HEK293 (cell line): ENCODE data around the gene CHPT1.

Experiments used
- CTCF ChIA-PET: fragments of 350-600 bp; formaldehyde crosslinking; extraction: SDS; loops from one replicate; lab custom pipeline; 2021; ENCODE audit warnings: antibody characterized with exemption; lab: Yijun Ruan, JAX
- POLR2A ChIA-PET: fragments of 300-600 bp; formaldehyde crosslinking; extraction: SDS; loops from one replicate; lab custom pipeline; 2020; ENCODE audit warnings: antibody characterized with exemption, inconsistent platforms; lab: Yijun Ruan, JAX
- H3K27ac ChIP-seq: fragments of 200-500 bp; sonication (Bioruptor generic); 2 replicates; pipeline ENCODE4 v1.5.1; 2014; ENCODE audit warnings: low read depth, low read length, control low read depth, inconsistent platforms; ENCODE audit errors: extremely low read depth
- H3K36me3 ChIP-seq, 2 experiments: fragments of 200-500 bp in 1 of 2; sonication (Bioruptor generic) in 1 of 2; 1 replicate in 1 of 2; 2 replicates in 1 of 2; pipeline ENCODE4 v1.5.1; 2014 to 2017; ENCODE audit warnings: inconsistent platforms in 2 of 2, low read length in 2 of 2; ENCODE audit not compliant: control insufficient read depth in 2 of 2, insufficient read depth in 1 of 2
- H3K4me1 ChIP-seq: fragments of 200-500 bp; sonication (Bioruptor generic); 2 replicates; pipeline ENCODE4 v1.5.1; 2014; ENCODE audit warnings: mild to moderate bottlenecking, low read length, inconsistent platforms; ENCODE audit not compliant: control insufficient read depth, insufficient read depth
- H3K4me3 ChIP-seq: 2 replicates; pipeline ENCODE4 v1.5.1; 2011; ENCODE audit warnings: low read depth, mild to moderate bottlenecking, control low read depth, low read length, moderate library complexity
- H3K9me3 ChIP-seq: fragments of 200-500 bp; sonication (Bioruptor generic); 2 replicates; pipeline ENCODE4 v1.5.1; 2014; ENCODE audit warnings: low read depth, low read length, inconsistent platforms; ENCODE audit not compliant: control insufficient read depth, insufficient read depth
- GLIS1 ChIP-seq: fragments of 450-650 bp; formaldehyde crosslinking; IDR thresholded peaks from 2 replicates; pipeline ENCODE4 v1.5.1; 2016; ENCODE audit warnings: missing biosample characterization, missing genetic modification characterization
- IKZF3 ChIP-seq: fragments of 450-650 bp; IDR thresholded peaks from 2 replicates; pipeline ENCODE4 v1.5.0; 2018; ENCODE audit warnings: missing biosample characterization, mild to moderate bottlenecking, missing genetic modification characterization, moderate library complexity
- MZF1 ChIP-seq: fragments of 450-650 bp; formaldehyde crosslinking; IDR thresholded peaks from 2 replicates; pipeline ENCODE4 v1.5.1; 2017; ENCODE audit warnings: missing biosample characterization, missing genetic modification characterization, borderline replicate concordance
- PBX3 ChIP-seq: sonication (generic); formaldehyde crosslinking; IDR thresholded peaks from 2 replicates; pipeline ENCODE4 v1.8.1; 2022; ENCODE audit warnings: mild to moderate bottlenecking, moderate library complexity, missing genetic modification reagents
- PRDM1 ChIP-seq: fragments of 450-650 bp; formaldehyde crosslinking; IDR thresholded peaks from 2 replicates; pipeline ENCODE4; 2016; ENCODE audit warnings: missing biosample characterization, missing genetic modification characterization
- SETDB1 ChIP-seq: IDR thresholded peaks from one replicate; pipeline ENCODE4 v1.6.1; 2017; ENCODE audit warnings: mild to moderate bottlenecking, low read length, moderate library complexity, mixed read lengths; ENCODE audit not compliant: insufficient read length
- SP7 ChIP-seq: fragments of 450-650 bp; formaldehyde crosslinking; IDR thresholded peaks from 2 replicates; pipeline ENCODE4 v1.5.1; 2016; ENCODE audit warnings: missing biosample characterization, missing genetic modification characterization
- ZBTB10 ChIP-seq: fragments of 450-650 bp; formaldehyde crosslinking; IDR thresholded peaks from 2 replicates; pipeline ENCODE4 v1.5.1; 2016; ENCODE audit warnings: missing biosample characterization, missing genetic modification characterization
- ZBTB44 ChIP-seq: fragments of 450-650 bp; IDR thresholded peaks from 2 replicates; pipeline ENCODE4 v1.5.1; 2018; ENCODE audit warnings: missing biosample characterization, mild to moderate bottlenecking, missing genetic modification characterization
- ZBTB7A ChIP-seq: fragments of 450-650 bp; formaldehyde crosslinking; IDR thresholded peaks from 2 replicates; pipeline ENCODE4 v1.5.1; 2016; ENCODE audit warnings: low read depth, missing biosample characterization, missing genetic modification characterization
- ZNF157 ChIP-seq: fragments of 450-650 bp; formaldehyde crosslinking; IDR thresholded peaks from 2 replicates; pipeline ENCODE4 v1.5.1; 2016; ENCODE audit warnings: missing biosample characterization, missing genetic modification characterization
- ZNF16 ChIP-seq: fragments of 450-650 bp; formaldehyde crosslinking; IDR thresholded peaks from 2 replicates; pipeline ENCODE4 v1.5.1; 2016; ENCODE audit warnings: low read depth, missing biosample characterization, missing genetic modification characterization
- ZNF175 ChIP-seq: fragments of 450-650 bp; formaldehyde crosslinking; IDR thresholded peaks from 2 replicates; pipeline ENCODE4 v1.5.1; 2016; ENCODE audit warnings: missing biosample characterization, missing genetic modification characterization
- ZNF2 ChIP-seq: fragments of 450-650 bp; formaldehyde crosslinking; IDR thresholded peaks from 2 replicates; pipeline ENCODE4 v1.5.1; 2016; ENCODE audit warnings: missing biosample characterization, missing genetic modification characterization
- ZNF202 ChIP-seq: fragments of 450-650 bp; formaldehyde crosslinking; IDR thresholded peaks from 2 replicates; pipeline ENCODE4 v1.5.1; 2016; ENCODE audit warnings: missing biosample characterization, missing genetic modification characterization, borderline replicate concordance
- ZNF223 ChIP-seq: fragments of 450-650 bp; formaldehyde crosslinking; IDR thresholded peaks from 2 replicates; pipeline ENCODE4 v1.5.1; 2016; ENCODE audit warnings: missing biosample characterization, missing genetic modification characterization
- ZNF239 ChIP-seq: fragments of 450-650 bp; formaldehyde crosslinking; IDR thresholded peaks from 2 replicates; pipeline ENCODE4 v1.5.1; 2016; ENCODE audit warnings: missing biosample characterization, missing genetic modification characterization
- ZNF37A ChIP-seq: fragments of 450-650 bp; IDR thresholded peaks from 2 replicates; pipeline ENCODE4 v1.5.1; 2018; ENCODE audit warnings: missing biosample characterization, missing genetic modification characterization
- ZNF530 ChIP-seq: fragments of 450-650 bp; formaldehyde crosslinking; IDR thresholded peaks from 2 replicates; pipeline ENCODE4 v1.5.1; 2016; ENCODE audit warnings: low read depth, missing biosample characterization, missing genetic modification characterization
- ZNF555 ChIP-seq: fragments of 450-650 bp; formaldehyde crosslinking; conservative IDR thresholded peaks from 2 replicates; pipeline ENCODE4 v1.5.1; 2017; ENCODE audit warnings: missing biosample characterization, mild to moderate bottlenecking, missing genetic modification characterization, inconsistent platforms
- ZNF561 ChIP-seq: fragments of 450-650 bp; IDR thresholded peaks from 2 replicates; pipeline ENCODE4 v1.5.1; 2018; ENCODE audit warnings: missing biosample characterization, missing genetic modification characterization, borderline replicate concordance
- ZNF747 ChIP-seq: fragments of 450-650 bp; formaldehyde crosslinking; IDR thresholded peaks from 2 replicates; pipeline ENCODE4 v1.5.1; 2016; ENCODE audit warnings: missing biosample characterization, missing genetic modification characterization
- ZNF768 ChIP-seq: fragments of 450-650 bp; formaldehyde crosslinking; IDR thresholded peaks from 2 replicates; pipeline ENCODE4 v1.5.1; 2018; ENCODE audit warnings: missing biosample characterization, mild to moderate bottlenecking, missing genetic modification characterization
- ZNF785 ChIP-seq: fragments of 450-650 bp; formaldehyde crosslinking; IDR thresholded peaks from 2 replicates; pipeline ENCODE4 v1.5.1; 2016; ENCODE audit warnings: missing biosample characterization, missing genetic modification characterization
- ZNF792 ChIP-seq: fragments of 450-650 bp; formaldehyde crosslinking; IDR thresholded peaks from 2 replicates; pipeline ENCODE4 v1.5.1; 2016; ENCODE audit warnings: missing biosample characterization, missing genetic modification characterization
- ZNF843 ChIP-seq: fragments of 450-650 bp; formaldehyde crosslinking; IDR thresholded peaks from 2 replicates; pipeline ENCODE4 v1.5.1; 2016; ENCODE audit warnings: missing biosample characterization, missing genetic modification characterization
- TF ChIP-seq, protein P1 (sequence below): fragments of 450-650 bp; formaldehyde crosslinking; IDR thresholded peaks from 2 replicates; pipeline ENCODE4 v1.5.1; 2016; ENCODE audit warnings: missing biosample characterization, missing genetic modification characterization
- TF ChIP-seq, protein P2 (sequence below): fragments of 450-650 bp; formaldehyde crosslinking; IDR thresholded peaks from 2 replicates; pipeline ENCODE4 v1.5.1; 2017; ENCODE audit warnings: missing biosample characterization, missing genetic modification characterization

Gene CHPT1

GRCh38 chr12:101768781-101769180 is 71.3 kb downstream of the CHPT1 start:
- Histone ChIP-seq H3K4me1 (no peaks in the 10 kb centered on the region), H3K36me3 (peaks cover 9 to 26% of the 10 kb centered on the region in 2 experiments; a peak in 1 of 3 replicates), H3K9me3 (no peaks in the 10 kb centered on the region), H3K27ac (no peak overlapping the region), H3K4me3 (no peak overlapping the region)
- CTCF ChIA-PET = interaction anchor here (0.6 to 1.2 kb wide), 5 partner anchors 22 to 1111 kb away, joined by 3 to 4 read pairs (median 3); partner anchors contain the start of gene ARL1
- TF ChIP-seq ZNF239 (tag by site-specific recombination) = no peak
- no peak for TF ChIP-seq ZNF175
- no peak for TF ChIP-seq PBX3
- TF ChIP-seq ZNF202 (tag by site-specific recombination) = no peak
- TF ChIP-seq ZNF785 (tag by site-specific recombination) = no peak
- no peak for TF ChIP-seq SETDB1
- no peak for TF ChIP-seq ZBTB44 (tag by site-specific recombination)
- TF ChIP-seq ZNF768 (tag by site-specific recombination) = no peak
- no peak for TF ChIP-seq ZNF530 (tag by site-specific recombination)
- no peak for TF ChIP-seq ZNF843 (tag by site-specific recombination)
- TF ChIP-seq, protein P1, sequence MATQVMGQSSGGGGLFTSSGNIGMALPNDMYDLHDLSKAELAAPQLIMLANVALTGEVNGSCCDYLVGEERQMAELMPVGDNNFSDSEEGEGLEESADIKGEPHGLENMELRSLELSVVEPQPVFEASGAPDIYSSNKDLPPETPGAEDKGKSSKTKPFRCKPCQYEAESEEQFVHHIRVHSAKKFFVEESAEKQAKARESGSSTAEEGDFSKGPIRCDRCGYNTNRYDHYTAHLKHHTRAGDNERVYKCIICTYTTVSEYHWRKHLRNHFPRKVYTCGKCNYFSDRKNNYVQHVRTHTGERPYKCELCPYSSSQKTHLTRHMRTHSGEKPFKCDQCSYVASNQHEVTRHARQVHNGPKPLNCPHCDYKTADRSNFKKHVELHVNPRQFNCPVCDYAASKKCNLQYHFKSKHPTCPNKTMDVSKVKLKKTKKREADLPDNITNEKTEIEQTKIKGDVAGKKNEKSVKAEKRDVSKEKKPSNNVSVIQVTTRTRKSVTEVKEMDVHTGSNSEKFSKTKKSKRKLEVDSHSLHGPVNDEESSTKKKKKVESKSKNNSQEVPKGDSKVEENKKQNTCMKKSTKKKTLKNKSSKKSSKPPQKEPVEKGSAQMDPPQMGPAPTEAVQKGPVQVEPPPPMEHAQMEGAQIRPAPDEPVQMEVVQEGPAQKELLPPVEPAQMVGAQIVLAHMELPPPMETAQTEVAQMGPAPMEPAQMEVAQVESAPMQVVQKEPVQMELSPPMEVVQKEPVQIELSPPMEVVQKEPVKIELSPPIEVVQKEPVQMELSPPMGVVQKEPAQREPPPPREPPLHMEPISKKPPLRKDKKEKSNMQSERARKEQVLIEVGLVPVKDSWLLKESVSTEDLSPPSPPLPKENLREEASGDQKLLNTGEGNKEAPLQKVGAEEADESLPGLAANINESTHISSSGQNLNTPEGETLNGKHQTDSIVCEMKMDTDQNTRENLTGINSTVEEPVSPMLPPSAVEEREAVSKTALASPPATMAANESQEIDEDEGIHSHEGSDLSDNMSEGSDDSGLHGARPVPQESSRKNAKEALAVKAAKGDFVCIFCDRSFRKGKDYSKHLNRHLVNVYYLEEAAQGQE = no peak
- no peak for TF ChIP-seq ZNF2
- TF ChIP-seq ZNF792 (tag by site-specific recombination) = no peak
- TF ChIP-seq ZNF157 (tag by site-specific recombination) = no peak
- TF ChIP-seq SP7 (tag by site-specific recombination) = no peak
- TF ChIP-seq ZNF223 (tag by site-specific recombination) = no peak
- TF ChIP-seq IKZF3 = no peak
- TF ChIP-seq MZF1 (tag by site-specific recombination) = no peak
- no peak for TF ChIP-seq ZNF16 (tag by site-specific recombination)
- TF ChIP-seq ZBTB7A = no peak
- POLR2A ChIA-PET = no interaction called here

DNA sequence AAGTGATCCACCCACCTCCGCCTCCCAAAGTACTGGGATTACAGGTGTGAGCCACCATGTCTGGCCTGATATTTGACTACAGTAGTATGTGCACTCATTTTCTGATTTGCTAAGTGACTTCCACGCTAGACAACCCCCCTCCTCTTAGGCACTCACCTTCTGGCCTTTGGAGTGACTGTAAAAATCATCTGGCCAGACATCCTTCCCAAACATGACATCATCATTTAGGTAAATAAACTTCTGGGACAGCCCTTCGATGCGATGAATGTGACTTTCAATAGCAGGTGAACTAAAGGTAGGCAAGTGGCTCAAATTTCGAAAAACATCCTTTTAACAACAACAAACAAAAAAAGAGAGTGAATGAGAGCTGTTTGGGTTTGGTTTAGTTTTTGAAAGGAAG is 72.4 kb downstream of the CHPT1 start:
- ChIA-PET CTCF (interaction anchor here (0.7 to 1.2 kb wide), 3 partner anchors 10 to 70 kb away, joined by 3 to 4 read pairs (median 4); no protein-coding TSS in a partner anchor), POLR2A (no interaction called here)
- Histone ChIP-seq H3K4me3 (no peak overlapping the region), H3K36me3 (peaks cover 9 to 24% of the 10 kb centered on the region in 2 experiments; a peak in 1 of 3 replicates), H3K9me3 (no peaks in the 10 kb centered on the region), H3K27ac (no peak overlapping the region), H3K4me1 (no peaks in the 10 kb centered on the region)
- TF ChIP-seq PRDM1 (tag by site-specific recombination) = peak; percentile 21; the same call in 1 of the 2 replicates
- TF ChIP-seq GLIS1 = no peak
- TF ChIP-seq, protein P2, sequence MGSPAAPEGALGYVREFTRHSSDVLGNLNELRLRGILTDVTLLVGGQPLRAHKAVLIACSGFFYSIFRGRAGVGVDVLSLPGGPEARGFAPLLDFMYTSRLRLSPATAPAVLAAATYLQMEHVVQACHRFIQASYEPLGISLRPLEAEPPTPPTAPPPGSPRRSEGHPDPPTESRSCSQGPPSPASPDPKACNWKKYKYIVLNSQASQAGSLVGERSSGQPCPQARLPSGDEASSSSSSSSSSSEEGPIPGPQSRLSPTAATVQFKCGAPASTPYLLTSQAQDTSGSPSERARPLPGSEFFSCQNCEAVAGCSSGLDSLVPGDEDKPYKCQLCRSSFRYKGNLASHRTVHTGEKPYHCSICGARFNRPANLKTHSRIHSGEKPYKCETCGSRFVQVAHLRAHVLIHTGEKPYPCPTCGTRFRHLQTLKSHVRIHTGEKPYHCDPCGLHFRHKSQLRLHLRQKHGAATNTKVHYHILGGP (tag by site-specific recombination) = no peak
- no peak for TF ChIP-seq ZNF561 (tag by site-specific recombination)
- no peak for TF ChIP-seq ZNF747 (tag by site-specific recombination)
- TF ChIP-seq ZBTB10 (tag by site-specific recombination) = no peak
- no peak for TF ChIP-seq ZNF157 (tag by site-specific recombination)
- no peak for TF ChIP-seq ZNF555
- TF ChIP-seq ZNF37A (tag by site-specific recombination) = no peak
